Measurements from ENCODE around the gene NEUROD4. TPM values are rescaled to one million over a fixed set of nuclear protein-coding genes. Genes with fewer than 3 reads are reported as not detected.

NEUROD4 gene
- total RNA-seq, 1 donor from 2014 or later = not detected

GRCh38 chr12:54977155-54977554 lies 42.6 kb upstream of the NEUROD4 start:
- Mint-ChIP-seq H3K9me3 (ENCODE audit: unreplicated experiment) (no peaks in the 10 kb centered on the region), H3K27ac (ENCODE audit: unreplicated experiment) (peak overlapping the region; percentile 99), H3K4me1 (ENCODE audit: low read depth, unreplicated experiment) (peaks cover 26% of the 10 kb centered on the region), H3K4me3 (ENCODE audit: unreplicated experiment) (no peak overlapping the region), H3K27me3 (ENCODE audit: low read depth, unreplicated experiment) (no peaks in the 10 kb centered on the region), H3K36me3 (ENCODE audit: low read depth, unreplicated experiment) (no peaks in the 10 kb centered on the region)
- H3K4me1 ChIP-seq (ENCODE audit: insufficient read depth, low read length) = peaks cover 22% of the 10 kb centered on the region
- no peaks in the 10 kb centered on the region for H3K27me3 ChIP-seq (ENCODE audit: insufficient read depth, low read length)
- no peaks in the 10 kb centered on the region for H4K20me1 ChIP-seq (ENCODE audit: insufficient read depth, low read length)
- FAIRE-seq (peak; percentile 39), DNase-seq (ENCODE audit: low read depth) (peak; percentile 82)
- H2AFZ ChIP-seq (ENCODE audit: low read depth, low read length) = no peak overlapping the region
- H3K79me2 ChIP-seq (ENCODE audit: insufficient read depth, low read length) = no peaks in the 10 kb centered on the region
- H3K4me2 ChIP-seq (ENCODE audit: low read length) = peak overlapping the region; percentile 61
- H3K36me3 ChIP-seq (ENCODE audit: insufficient read depth, low read length) = no peaks in the 10 kb centered on the region
- no peaks in the 10 kb centered on the region for H3K9me3 ChIP-seq (ENCODE audit: insufficient read depth, low read depth, low read length)
- H3K27ac ChIP-seq (ENCODE audit: low read depth, low read length) = peak overlapping the region; percentile 63
- peak overlapping the region; percentile 12 for H3K9ac ChIP-seq (ENCODE audit: low read length)
- H3K4me3 ChIP-seq (ENCODE audit: insufficient read depth, low read depth, low read length) = no peak overlapping the region
- TF ChIP-seq EZH2 (IDR thresholded peaks at IDR 0.05; ENCODE audit: insufficient read depth, low read length) = no peak
- TF ChIP-seq, protein P1, sequence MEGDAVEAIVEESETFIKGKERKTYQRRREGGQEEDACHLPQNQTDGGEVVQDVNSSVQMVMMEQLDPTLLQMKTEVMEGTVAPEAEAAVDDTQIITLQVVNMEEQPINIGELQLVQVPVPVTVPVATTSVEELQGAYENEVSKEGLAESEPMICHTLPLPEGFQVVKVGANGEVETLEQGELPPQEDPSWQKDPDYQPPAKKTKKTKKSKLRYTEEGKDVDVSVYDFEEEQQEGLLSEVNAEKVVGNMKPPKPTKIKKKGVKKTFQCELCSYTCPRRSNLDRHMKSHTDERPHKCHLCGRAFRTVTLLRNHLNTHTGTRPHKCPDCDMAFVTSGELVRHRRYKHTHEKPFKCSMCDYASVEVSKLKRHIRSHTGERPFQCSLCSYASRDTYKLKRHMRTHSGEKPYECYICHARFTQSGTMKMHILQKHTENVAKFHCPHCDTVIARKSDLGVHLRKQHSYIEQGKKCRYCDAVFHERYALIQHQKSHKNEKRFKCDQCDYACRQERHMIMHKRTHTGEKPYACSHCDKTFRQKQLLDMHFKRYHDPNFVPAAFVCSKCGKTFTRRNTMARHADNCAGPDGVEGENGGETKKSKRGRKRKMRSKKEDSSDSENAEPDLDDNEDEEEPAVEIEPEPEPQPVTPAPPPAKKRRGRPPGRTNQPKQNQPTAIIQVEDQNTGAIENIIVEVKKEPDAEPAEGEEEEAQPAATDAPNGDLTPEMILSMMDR (IDR thresholded peaks at IDR 0.05; ENCODE audit: insufficient read depth, low read depth, low read length) = no peak

DNA sequence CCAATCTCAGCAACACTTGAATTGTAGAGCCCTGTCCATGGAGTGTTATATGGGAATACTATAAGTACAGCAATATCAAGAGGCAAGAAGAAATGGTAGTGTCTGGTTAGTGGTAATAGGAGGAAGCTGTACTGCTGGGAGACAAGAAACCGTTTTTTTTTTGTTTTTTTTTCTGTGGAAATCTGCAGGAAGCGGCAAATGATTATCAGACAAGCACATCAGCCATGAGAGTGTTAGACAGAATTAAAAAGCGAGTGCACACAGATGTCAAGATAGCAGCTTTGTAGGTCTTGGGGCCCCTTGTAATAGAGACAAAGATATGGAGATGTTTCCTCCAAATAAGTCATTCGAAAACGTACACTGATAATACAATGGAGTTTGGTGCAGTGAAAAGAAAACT lies 41.9 kb upstream of the NEUROD4 start:
- Mint-ChIP-seq H3K9me3 (ENCODE audit: unreplicated experiment) (no peaks in the 10 kb centered on the region), H3K4me1 (ENCODE audit: low read depth, unreplicated experiment) (peaks cover 26% of the 10 kb centered on the region), H3K36me3 (ENCODE audit: low read depth, unreplicated experiment) (no peaks in the 10 kb centered on the region), H3K27ac (ENCODE audit: unreplicated experiment) (peak overlapping the region; percentile 99), H3K4me3 (ENCODE audit: unreplicated experiment) (no peak overlapping the region), H3K27me3 (ENCODE audit: low read depth, unreplicated experiment) (no peaks in the 10 kb centered on the region)
- no peaks in the 10 kb centered on the region for H3K9me3 ChIP-seq (ENCODE audit: insufficient read depth, low read depth, low read length)
- no peak overlapping the region for H3K4me3 ChIP-seq (ENCODE audit: insufficient read depth, low read depth, low read length)
- FAIRE-seq (no peak), DNase-seq (ENCODE audit: low read depth) (no peak)
- no peaks in the 10 kb centered on the region for H4K20me1 ChIP-seq (ENCODE audit: insufficient read depth, low read length)
- H3K9ac ChIP-seq (ENCODE audit: low read length) = no peak overlapping the region
- H3K27ac ChIP-seq (ENCODE audit: low read depth, low read length) = peak overlapping the region; percentile 15
- no peaks in the 10 kb centered on the region for H3K27me3 ChIP-seq (ENCODE audit: insufficient read depth, low read length)
- no peak overlapping the region for H2AFZ ChIP-seq (ENCODE audit: low read depth, low read length)
- H3K36me3 ChIP-seq (ENCODE audit: insufficient read depth, low read length) = no peaks in the 10 kb centered on the region
- peak overlapping the region; percentile 61 for H3K4me2 ChIP-seq (ENCODE audit: low read length)
- peaks cover 22% of the 10 kb centered on the region for H3K4me1 ChIP-seq (ENCODE audit: insufficient read depth, low read length)
- H3K79me2 ChIP-seq (ENCODE audit: insufficient read depth, low read length) = no peaks in the 10 kb centered on the region
- no peak for TF ChIP-seq EZH2 (IDR thresholded peaks at IDR 0.05; ENCODE audit: insufficient read depth, low read length)
- TF ChIP-seq, protein P1 (IDR thresholded peaks at IDR 0.05; ENCODE audit: insufficient read depth, low read depth, low read length) = no peak

- FAIRE-seq = no peak
Observed at GRCh38 chr12:54980341-54980740, 39.4 kb upstream of the NEUROD4 start.

More at GRCh38 chr12:54980341-54980740, 39.4 kb upstream of the NEUROD4 start:
- no peak overlapping the region for H3K4me3 Mint-ChIP-seq (ENCODE audit: unreplicated experiment)
- no peaks in the 10 kb centered on the region for H3K79me2 ChIP-seq (ENCODE audit: insufficient read depth, low read length)
- H4K20me1 ChIP-seq (ENCODE audit: insufficient read depth, low read length) = no peaks in the 10 kb centered on the region
- no peak overlapping the region for H3K4me3 ChIP-seq (ENCODE audit: insufficient read depth, low read depth, low read length)
- DNase-seq (ENCODE audit: low read depth) = no peak
- peaks cover 22% of the 10 kb centered on the region for H3K4me1 ChIP-seq (ENCODE audit: insufficient read depth, low read length)
- H3K9me3 ChIP-seq (ENCODE audit: insufficient read depth, low read depth, low read length) = no peaks in the 10 kb centered on the region
- H3K27me3 Mint-ChIP-seq (ENCODE audit: low read depth, unreplicated experiment) = peaks cover under 1% of the 10 kb centered on the region
- TF ChIP-seq, protein P1 (IDR thresholded peaks at IDR 0.05; ENCODE audit: insufficient read depth, low read depth, low read length) = no peak
- no peak for TF ChIP-seq EZH2 (IDR thresholded peaks at IDR 0.05; ENCODE audit: insufficient read depth, low read length)
- H3K27me3 ChIP-seq (ENCODE audit: insufficient read depth, low read length) = no peaks in the 10 kb centered on the region
- H3K36me3 ChIP-seq (ENCODE audit: insufficient read depth, low read length) = no peaks in the 10 kb centered on the region
- no peak overlapping the region for H3K27ac Mint-ChIP-seq (ENCODE audit: unreplicated experiment)
- no peaks in the 10 kb centered on the region for H3K9me3 Mint-ChIP-seq (ENCODE audit: unreplicated experiment)
- H3K9ac ChIP-seq (ENCODE audit: low read length) = no peak overlapping the region
- peaks cover 26% of the 10 kb centered on the region for H3K4me1 Mint-ChIP-seq (ENCODE audit: low read depth, unreplicated experiment)
- H2AFZ ChIP-seq (ENCODE audit: low read depth, low read length) = no peak overlapping the region
- H3K27ac ChIP-seq (ENCODE audit: low read depth, low read length) = no peak overlapping the region
- no peak overlapping the region for H3K4me2 ChIP-seq (ENCODE audit: low read length)
- H3K36me3 Mint-ChIP-seq (ENCODE audit: low read depth, unreplicated experiment) = no peaks in the 10 kb centered on the region

Data from astrocyte (in vitro differentiated cells and primary cell).